GM18508 (cell line): ENCODE measurements around the gene TYW1B.
"Not testable (repeated sequence)": the region's sequence is repeated elsewhere in the genome, so short reads cannot be mapped to it uniquely, and the experiment has no call there.

Source experiments
- ATAC-seq: cut with Tn5 transposase; IDR thresholded peaks from one replicate; pipeline ENCODE4 v1.9.1; 2021; ENCODE audit warnings: moderate number of reproducible peaks; ENCODE audit not compliant: insufficient read depth, unreplicated experiment

TYW1B gene

DNA sequence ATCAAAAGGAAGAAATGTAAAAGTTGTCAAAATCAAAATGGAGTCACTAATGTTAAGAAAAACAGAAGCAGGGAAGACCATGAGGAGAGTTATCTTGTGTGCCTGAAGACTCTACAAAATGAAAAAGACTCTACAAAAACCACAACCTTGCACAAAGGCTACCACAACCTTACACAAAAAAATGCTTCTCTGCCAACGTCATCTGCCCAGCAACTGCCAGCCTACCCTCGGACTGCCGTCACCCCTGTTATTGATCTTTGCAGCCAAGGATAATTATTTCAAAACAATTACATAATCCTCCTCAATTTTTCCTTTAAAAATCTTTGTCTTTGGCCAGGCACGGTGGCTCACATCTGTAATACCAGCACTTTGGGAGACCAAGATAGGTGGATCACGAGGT lies 61.0 kb downstream of the TYW1B start:
- ATAC-seq: not testable (repeated sequence)

DNA sequence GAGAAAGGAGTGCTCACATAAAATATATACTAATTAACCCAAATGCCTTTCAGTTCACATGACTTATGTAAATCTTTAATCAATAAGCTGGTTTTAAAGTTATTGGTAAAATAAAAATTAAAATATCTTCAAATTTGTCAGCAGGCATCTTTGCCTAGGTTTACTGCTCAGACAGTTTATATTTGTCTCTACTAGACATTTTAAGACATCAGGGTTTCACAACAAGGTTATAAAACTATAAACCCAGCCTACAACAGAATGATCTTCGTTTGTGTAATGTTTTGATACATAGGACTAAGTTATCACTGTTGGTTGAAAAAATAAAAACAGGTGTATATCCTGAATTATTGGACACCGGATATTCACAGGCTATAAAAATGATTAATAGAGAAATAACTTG lies 67.4 kb downstream of the TYW1B start:
- no peak for ATAC-seq

DNA sequence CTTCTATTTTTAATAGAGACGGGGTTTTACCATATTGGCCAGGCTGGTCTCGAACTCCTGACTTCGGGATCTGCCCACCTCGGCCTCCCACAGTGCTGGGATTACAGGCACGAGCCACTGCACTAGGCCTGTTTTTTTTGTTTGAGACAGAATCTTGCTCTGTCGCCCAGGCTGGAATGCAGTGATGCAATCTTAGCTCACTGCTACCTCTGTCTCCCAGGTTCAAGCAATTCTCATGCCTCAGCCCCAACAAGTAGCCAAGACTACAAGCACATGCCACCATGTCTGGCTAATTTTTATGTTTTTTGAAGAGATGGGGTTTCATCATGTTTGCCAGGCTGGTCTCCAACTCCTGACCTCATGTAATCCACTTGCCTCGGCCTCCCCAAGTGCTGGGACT lies 73.7 kb downstream of the TYW1B start:
- no peak for ATAC-seq

DNA sequence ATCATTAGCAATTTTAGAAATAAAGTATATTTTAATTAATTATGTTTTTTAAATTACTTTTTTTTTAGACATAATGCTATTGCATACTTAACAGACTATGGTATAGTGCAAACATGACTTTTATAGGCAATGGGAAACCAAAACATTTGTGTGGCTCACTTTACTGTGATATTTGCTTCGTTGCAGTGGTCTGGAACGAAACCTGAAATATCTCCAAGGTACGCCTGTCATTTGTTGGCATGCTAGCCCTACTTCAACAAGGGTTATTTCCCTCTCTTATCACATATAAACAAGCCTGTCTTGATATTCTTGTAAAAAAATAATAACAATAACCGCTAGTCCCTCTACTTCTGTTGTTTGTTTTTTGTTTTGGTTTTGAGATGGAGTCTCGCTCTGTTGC lies 74.2 kb downstream of the TYW1B start:
- ATAC-seq: no peak

DNA sequence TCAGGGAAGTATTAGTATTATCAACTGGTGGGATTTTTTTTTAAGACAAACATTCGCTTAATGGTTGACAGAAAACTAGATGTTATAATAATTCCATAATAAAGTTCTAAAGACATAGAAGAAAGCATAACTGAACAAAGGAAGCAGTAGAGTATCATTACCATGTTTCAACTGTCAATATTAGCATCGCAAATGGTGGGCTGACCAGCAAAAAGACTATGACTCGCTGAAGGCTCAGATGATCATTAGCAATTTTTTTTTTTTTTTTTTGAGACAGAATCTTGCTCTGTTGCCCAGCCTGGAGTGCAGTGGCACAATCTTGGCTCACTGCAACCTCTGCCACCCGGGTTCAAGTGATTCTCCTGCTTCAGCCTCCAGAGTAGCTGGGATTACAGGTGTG lies 74.8 kb downstream of the TYW1B start:
- ATAC-seq: not testable (repeated sequence)

DNA sequence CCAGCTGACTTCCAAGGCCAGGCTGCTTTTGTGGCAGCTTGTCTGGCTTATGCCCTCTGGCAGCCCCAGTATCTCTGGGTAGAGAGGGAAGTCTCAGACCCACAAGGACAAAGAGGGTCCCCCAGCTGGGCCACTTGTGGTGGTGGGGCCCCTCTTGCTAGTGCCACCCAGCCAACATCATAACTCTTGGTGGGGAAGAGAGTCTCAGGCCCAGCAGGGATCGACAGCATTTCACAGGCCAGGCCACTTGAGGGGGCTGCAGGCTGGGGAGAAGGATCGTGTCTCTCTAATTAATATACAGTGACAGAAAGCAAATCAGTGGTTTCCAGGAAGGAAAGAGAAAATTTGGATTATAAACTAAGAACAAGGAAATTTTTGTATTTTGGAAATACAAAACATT lies 76.0 kb downstream of the TYW1B start:
- no peak for ATAC-seq

DNA sequence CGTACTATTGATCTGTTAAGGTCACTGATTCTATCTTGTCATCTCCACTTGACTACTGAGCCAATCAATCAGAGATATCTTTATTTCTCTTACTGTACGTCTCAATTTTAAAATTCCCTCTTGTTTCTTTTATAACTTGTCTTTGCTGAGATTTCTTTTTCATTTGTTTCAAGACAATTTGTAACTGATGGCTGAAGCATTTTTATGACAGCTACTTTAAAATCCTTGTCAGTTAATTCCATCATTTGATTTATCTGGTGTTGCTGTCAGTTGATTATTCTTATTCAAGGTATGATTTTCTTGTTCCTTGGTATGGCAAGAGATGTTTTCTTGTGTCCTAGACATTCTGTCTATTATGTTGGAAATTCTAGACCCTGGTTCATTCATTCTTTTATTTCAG lies 76.6 kb downstream of the TYW1B start:
- no peak for ATAC-seq

DNA sequence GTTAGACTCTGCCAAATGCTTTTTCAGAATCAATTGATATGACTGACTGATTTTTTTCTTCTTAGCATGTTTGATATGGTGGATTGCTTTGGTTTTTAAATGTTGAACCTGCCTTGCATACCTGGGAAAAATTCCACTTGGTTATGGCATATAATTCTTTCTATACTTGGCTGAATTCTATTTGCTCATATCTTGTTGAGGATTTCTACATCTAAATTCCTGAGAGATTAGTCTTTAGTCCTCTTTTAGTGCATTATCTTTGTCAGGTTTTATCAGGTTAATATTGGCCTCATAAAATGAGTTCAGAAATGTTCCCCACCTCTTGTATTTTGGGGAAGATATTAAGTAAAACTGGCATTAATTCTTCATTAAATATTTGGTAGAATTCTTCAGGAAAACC lies 79.4 kb downstream of the TYW1B start:
- not testable (repeated sequence) for ATAC-seq

DNA sequence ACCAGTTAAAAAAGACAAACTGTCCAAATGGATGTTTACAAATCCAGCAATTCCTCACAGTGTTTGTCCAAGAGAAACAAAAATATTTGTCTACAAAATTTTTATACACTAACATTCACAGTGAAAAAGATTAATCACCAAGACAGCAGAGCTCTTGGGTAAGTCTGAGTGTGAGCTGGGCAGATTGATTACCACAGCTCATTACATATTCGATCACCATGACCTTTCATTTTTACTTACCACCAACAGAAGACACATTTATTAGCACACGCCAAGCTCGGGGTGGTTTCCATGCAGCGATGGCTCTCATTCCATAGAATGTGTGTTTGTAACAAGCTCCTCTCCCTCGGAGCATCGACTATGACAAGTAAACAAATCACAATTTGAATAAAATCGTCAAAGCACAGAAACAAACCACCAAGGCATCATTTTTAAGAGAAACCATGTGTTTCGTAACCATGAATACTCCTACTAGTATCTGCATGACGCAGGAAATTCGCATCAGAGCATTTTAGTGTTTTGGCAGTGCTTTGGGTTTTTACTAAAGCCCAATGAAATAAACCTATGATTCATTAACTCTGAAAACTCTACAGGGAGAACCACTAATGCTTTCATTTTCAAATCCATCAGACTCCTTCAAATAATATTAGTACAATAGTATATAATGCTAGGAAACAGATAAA lies 83.6 kb downstream of the TYW1B start:
- not testable (repeated sequence) for ATAC-seq

DNA sequence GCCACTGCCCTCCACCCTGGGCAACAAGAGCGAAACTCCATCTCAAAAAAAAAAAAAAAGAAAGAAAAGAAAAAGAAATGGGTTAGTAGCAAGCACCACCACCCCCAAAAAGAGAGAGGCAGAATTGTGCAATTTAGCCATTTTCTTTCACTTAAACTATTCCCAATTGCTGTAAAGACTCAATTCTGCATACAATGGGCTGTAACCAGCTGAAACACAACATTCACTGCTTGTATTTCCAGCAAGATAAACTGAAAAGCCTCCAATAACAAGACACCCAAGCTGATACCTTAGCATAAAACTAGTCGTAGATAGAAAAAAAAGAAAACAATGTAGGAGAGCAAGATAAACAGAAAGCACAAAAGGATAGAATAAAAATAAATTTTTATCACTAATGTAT lies 84.2 kb downstream of the TYW1B start:
- not testable (repeated sequence) for ATAC-seq

DNA sequence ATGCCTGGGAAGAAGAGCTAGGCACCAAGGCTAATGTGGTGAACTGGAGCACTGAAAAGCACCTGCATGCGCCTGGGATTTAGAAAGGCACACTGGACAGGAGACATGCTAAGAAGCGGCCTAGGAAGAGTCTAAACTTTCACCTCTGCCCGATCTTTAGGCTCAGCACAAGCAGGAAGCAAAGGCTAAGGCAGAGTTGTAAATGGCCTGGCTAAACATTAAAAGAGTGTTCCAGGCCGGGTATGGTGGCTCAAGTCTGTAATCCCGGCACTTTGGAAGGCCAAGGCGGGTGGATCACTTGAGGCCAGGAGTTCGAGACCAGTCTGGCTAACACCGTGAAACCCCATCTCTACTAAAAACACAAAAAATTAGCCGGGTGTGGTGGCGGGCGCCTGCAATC lies 88.3 kb downstream of the TYW1B start:
- not testable (repeated sequence) for ATAC-seq

DNA sequence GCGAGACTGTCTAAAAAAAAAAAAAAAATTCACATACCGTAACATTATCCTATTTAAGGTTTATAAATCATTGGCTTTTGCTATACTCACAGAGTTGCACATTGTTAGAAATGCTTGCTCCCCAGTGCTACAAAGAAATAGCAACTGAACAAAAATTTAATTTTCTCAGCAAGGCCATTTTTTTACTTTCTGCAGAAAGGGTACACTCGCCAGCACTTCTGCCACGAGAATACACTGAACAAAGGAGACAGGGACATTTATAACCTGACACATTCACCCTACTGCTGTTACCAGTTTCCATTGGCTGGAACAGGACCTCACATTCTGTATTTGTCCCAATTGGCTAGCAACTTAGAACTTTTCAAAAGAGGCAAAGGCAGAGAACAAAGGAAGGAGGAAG lies 92.1 kb downstream of the TYW1B start:
- ATAC-seq: not testable (repeated sequence)

DNA sequence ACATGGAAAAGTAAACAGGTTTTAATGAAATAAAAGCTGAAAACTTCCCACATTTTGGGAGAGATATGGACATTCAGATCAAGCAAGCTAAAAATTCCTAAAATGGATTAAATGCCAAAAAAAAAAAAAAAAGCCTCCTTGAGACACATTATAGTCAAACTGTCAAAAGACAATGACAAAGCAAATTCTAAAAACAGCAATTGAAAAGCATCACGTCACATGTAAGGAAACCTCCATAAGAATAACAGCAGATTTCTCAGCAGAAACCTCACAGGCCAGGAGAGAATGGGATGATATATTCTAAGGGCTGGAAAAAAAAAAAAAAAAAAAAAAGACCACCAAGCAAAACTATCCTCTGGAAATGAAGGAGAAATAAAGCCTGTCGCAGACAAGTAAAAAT lies 97.2 kb downstream of the TYW1B start:
- ATAC-seq: not testable (repeated sequence)

DNA sequence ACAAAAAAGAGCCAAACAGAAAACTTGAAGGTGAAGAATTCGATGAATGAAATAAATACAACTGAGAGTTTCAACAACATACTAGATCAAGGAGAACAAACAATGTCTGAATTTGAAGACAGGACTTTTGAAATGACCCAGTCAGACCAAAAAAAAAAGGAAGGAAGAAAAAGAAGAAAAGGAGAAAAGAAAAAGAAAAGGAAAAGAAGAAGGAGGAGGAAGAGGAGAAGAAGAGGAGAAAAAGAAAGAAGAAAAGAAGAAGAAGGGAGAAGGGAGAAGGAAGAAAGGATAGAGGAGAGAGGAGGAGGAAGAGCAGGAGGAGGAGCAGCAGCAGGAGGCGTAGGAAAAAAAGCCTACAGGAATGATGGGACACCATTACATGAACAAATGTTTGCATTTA lies 97.6 kb downstream of the TYW1B start:
- ATAC-seq: not testable (repeated sequence)

DNA sequence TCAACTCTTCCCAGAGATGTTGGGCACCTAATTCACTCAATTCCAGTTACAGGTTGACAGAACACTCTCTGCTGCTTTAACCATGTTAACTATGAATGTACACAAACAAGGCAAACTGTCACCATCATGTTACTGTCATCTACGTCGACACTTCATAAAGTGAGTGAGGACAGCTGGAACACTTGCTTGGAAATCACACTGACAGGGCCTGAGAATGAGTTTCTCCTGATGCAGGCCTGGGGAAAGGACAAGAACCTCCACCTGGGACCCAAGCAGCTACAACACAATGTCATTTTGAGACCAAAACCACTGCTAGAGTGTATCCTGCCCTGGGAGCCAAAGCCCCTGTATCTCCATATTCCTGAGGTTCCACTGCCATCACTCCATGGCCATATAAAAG lies 98.9 kb downstream of the TYW1B start:
- not testable (repeated sequence) for ATAC-seq

DNA sequence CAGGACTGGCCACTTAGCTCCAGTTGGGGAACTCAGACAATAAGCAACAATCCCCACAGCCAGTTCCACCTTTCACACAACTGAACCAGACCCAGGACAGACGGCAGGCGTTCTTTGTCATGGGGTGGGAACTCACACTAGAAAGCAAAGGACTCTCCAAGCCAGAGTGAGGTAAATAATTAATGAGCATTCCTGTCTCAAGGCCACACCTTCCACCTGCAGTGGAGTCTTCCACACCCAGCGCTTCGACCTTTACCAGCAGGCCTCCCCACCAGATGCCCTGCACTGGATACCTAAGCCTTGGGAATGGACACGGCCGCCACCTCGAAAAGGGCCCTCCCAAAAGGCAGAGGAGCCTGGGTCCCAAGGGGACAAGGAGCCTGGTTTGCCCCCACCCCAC lies 105.3 kb downstream of the TYW1B start:
- ATAC-seq: not testable (repeated sequence)

DNA sequence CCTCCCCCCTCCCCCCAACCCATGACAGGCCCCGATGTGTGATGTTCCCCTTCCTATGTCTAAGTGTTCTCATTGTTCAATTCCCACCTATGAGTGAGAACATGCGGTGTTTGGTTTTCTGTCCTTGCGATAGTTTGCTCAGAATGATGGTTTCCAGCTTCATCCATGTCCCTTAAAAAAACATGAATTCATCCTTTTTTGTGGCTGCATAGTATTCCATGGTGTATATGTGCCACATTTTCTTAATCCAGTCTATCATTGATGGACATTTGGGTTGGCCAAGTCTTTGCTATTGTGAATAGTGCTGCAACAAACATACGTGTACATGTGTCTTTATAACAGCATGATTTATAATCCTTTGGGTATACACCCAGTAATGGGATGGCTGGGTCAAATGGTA lies 107.1 kb downstream of the TYW1B start:
- not testable (repeated sequence) for ATAC-seq

DNA sequence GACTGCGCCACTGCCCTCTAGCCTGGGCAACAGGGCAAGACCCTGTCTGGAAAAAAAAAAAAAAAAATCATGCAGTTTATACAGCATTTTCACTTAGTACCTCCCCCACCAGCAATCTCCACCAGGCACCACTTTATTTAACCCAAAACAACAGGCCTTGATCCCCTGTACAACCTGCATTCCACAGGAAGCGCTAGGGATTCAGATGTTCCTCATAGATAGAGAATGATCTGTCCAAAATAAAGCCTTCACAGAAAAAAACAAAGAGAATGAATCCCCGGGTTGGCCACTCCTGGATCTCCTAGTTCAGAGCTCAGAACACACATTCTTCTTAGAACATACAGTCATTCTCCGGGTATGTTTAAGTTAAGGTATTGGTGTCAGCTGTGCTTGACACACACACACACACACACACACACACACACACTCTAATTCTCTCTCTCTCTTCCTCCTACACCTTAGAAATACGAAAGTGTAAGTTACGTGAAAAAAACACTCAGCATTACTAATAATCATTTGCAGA lies 110.7 kb downstream of the TYW1B start:
- ATAC-seq: not testable (repeated sequence)

DNA sequence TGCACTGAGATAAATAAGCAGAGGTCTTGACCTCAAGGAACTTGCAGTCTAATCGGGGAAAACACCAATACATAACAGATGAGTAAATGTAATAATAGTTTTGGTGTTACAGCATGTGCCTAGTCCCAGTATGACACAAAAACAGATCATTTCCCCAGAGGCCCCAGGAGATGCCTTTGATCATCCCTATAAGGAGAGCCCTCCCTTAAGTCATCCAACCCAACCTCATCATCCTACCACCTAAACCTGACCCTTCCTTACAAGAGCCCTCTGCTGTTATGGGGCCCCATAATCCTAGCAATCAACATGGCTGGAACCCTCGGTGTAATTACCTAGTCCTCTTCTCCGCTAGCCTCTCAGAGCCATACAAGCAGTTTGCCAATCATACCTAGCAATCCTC lies 116.1 kb downstream of the TYW1B start:
- ATAC-seq: not testable (repeated sequence)

DNA sequence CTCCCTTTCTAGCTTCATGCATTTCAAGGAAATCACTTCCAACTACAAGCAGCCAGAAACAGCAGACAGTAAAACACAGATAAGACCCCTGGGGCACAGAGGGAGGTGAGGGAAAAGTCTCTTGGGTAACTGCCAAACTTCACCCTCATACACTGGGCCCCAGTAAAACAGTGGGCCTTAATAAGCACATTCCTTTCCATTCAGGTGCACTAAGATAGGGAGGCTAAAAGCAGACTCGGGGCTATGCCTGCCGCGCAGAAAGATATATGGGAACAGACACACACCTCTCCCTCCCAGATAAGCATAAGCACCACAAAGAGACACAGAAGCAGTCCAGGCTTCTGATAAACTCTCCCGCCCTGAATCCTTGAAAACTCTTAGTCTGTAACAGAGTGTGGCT lies 117.0 kb downstream of the TYW1B start:
- no peak for ATAC-seq

DNA sequence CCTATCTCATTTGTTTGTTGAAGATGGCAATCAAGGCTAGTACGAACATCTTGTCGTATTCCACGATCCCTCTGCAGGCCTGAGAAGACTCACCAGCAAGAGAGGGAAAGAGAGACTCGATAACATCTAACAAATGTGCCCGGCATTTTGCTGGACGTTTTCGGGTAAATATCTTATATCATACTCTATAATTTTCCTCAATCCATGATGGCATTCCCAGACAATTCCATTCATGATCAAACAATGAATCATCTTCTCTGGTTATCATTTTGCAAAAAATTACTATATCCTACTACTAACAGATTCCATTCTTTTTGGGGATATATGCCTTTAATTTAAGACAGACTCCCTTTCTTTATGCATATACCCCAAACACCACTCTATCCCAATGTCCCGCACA lies 118.1 kb downstream of the TYW1B start:
- ATAC-seq: no peak

DNA sequence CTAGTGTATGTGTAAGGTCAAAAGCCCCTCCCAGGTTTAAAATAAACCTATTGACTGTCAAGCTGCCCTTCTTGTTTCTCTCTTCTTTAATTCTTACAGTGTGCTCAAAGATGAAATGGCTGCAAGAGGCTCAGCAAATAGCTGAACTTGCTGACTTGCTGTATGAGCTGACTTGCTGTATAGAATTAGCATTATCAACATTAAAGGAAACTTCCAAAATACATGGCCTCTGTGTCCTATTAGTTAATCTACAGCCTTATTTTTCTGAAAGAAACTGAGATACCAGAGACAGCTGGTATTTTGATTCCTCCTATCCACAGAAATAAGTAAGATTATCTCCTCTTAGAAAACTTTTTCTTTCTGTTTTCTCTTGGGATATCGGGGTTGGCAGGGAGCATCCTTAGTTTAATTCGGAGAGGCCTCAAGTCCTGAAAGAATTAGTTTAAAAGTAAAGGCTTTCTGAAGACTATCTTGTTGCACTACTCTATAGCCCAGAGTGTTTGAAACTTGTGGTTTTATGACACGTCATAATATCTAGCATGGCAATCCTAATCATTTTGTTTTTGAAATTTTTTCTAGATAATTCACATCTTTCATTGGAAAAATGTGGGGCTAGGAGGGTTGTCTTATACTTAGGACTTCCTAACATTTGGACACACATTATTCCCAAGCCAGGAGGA lies 119.5 kb downstream of the TYW1B start:
- ATAC-seq: not testable (repeated sequence)
